SK-N-SH treated with all-trans-retinoic acid at 6 μM for 48 hours (cell line): ENCODE data around the gene ARSG.

Experiments used
- ARNTL ChIP-seq: fragments of 450-650 bp; formaldehyde crosslinking; IDR thresholded peaks from 2 replicates; pipeline ENCODE4 v1.5.0; 2020; ENCODE audit warnings: low read depth, mild to moderate bottlenecking, moderate library complexity, borderline replicate concordance
- BACH2 ChIP-seq: fragments of 250-450 bp; sonication (Bioruptor Pico); IDR thresholded peaks from 2 replicates; pipeline ENCODE4 v1.9.0; 2021; ENCODE audit warnings: mild to moderate bottlenecking, borderline replicate concordance
- CREB5 ChIP-seq: fragments of 250-450 bp; sonication (Bioruptor Pico); IDR thresholded peaks from 2 replicates; pipeline ENCODE4 v1.5.1; 2020; ENCODE audit warnings: low read depth, mild to moderate bottlenecking, moderate library complexity
- ESRRG ChIP-seq: fragments of 250-450 bp; sonication (Bioruptor Pico); IDR thresholded peaks from 2 replicates; pipeline ENCODE4 v1.6.1; 2021; ENCODE audit warnings: mild to moderate bottlenecking
- OSR1 ChIP-seq: fragments of 250-450 bp; sonication (Bioruptor Pico); IDR thresholded peaks from 2 replicates; pipeline ENCODE4 v1.8.0; 2022; ENCODE audit warnings: moderate library complexity, mild to moderate bottlenecking, inconsistent platforms
- ZC3H10 ChIP-seq: fragments of 250-450 bp; sonication (Bioruptor Pico); IDR thresholded peaks from 2 replicates; pipeline ENCODE4 v1.5.1; 2021; ENCODE audit warnings: mild to moderate bottlenecking, moderate library complexity
- ZFP30 ChIP-seq: fragments of 450-650 bp; formaldehyde crosslinking; IDR thresholded peaks from 2 replicates; pipeline ENCODE4 v1.5.0; 2022; ENCODE audit warnings: mild to moderate bottlenecking, moderate library complexity

- no peak for TF ChIP-seq CREB5 (CRISPR knock-in tag)
- TF ChIP-seq ZFP30 (CRISPR knock-in tag): no peak
- no peak for TF ChIP-seq ARNTL (CRISPR knock-in tag)
- no peak for TF ChIP-seq ZC3H10
- no peak for TF ChIP-seq ESRRG
- no peak for TF ChIP-seq BACH2 (CRISPR knock-in tag)
- TF ChIP-seq OSR1 (CRISPR knock-in tag): no peak
Observed at GRCh38 chr17:68460146-68460545, 168.9 kb downstream of the ARSG start.
